HCT116 (cell line): ENCODE results near the gene DNAJC6. TPM values are rescaled to one million over a fixed set of nuclear protein-coding genes. Genes with fewer than 3 reads are reported as not detected.

ENCODE experiments used
- ATAC-seq: fragments of 200-7000 bp; cut with Tn5 transposase; 2 replicates; pipeline ENCODE4 v1.9.1; 2020; ENCODE audit warnings: mild to moderate bottlenecking, moderate library complexity
- BruUV-seq: library from RNA; stranded (reverse); fragments of 400-500 nt; replicated peaks from 2 replicates; lab custom pipeline; 2021; lab: Mats Ljungman, UMichigan
- CTCF ChIA-PET: fragments of 300-600 bp; sonication (Branson Sonifier 250); formaldehyde crosslinking; loops from one replicate; lab custom pipeline; 2021; ENCODE audit warnings: antibody characterized with exemption; lab: Charles Lee
- POLR2A ChIA-PET: fragments of 300-600, 350-600 bp; sonication (Branson Sonifier 250); formaldehyde crosslinking; loops from one replicate; lab custom pipeline; 2021; ENCODE audit warnings: antibody characterized with exemption; lab: Charles Lee
- RAD21 ChIA-PET, 2 experiments: fragments of 300-600 bp; sonication (Branson Sonifier 250); formaldehyde crosslinking; loops; one replicate each; lab custom pipeline; 2023; ENCODE audit warnings: low total read pairs in 2 of 2; ENCODE audit not compliant: uncharacterized antibody in 2 of 2, unreplicated experiment in 2 of 2, low non-redundant PET in 1 of 2; lab: Charles Lee
- DNase-seq: peaks from one replicate; pipeline ENCODE4 v3.0.0-alpha.2; 2010; ENCODE audit warnings: low read depth, low spot score
- H2AFZ ChIP-seq: fragments of 200-600 bp; shearing (Covaris generic), sonication (generic); 2 replicates; pipeline ENCODE4 v1.6.1; 2017; ENCODE audit warnings: low read depth, mixed run types, mixed read lengths, antibody characterized with exemption, low read length; ENCODE audit not compliant: poor library complexity, severe bottlenecking
- H3K27ac ChIP-seq: 2 replicates; pipeline ENCODE4 v1.5.1; 2012; ENCODE audit warnings: low read depth, low read length
- H3K27me3 ChIP-seq: fragments of 200-600 bp; sonication (generic); 2 replicates; pipeline ENCODE4 v1.6.1; 2016; ENCODE audit warnings: mixed run types, low read length, mixed read lengths; ENCODE audit not compliant: insufficient read depth
- H3K36me3 ChIP-seq, 2 experiments: fragments of 200-500 bp in 1 of 2; fragments of 200-600 bp in 1 of 2; sonication (Bioruptor generic) in 1 of 2; sonication (generic) in 1 of 2; 2 replicates each; pipeline versions ENCODE4 v1.5.1 to v1.6.1; 2014 to 2016; ENCODE audit warnings: low read length in 2 of 2, inconsistent platforms in 1 of 2, mixed read lengths in 1 of 2, mixed run types in 1 of 2; ENCODE audit not compliant: insufficient read depth in 2 of 2, control insufficient read depth in 1 of 2
- H3K4me1 ChIP-seq, 2 experiments: fragments of 200-600 bp in 1 of 2; sonication (generic) in 1 of 2; 2 replicates each; pipeline versions ENCODE4 v1.5.1 to v1.6.1; 2012 to 2017; ENCODE audit warnings: low read length in 2 of 2, inconsistent platforms in 1 of 2, mild to moderate bottlenecking in 1 of 2, mixed read lengths in 1 of 2, mixed run types in 1 of 2, moderate library complexity in 1 of 2; ENCODE audit not compliant: insufficient read depth in 2 of 2, control insufficient read depth in 1 of 2
- H3K4me2 ChIP-seq: fragments of 200-600 bp; sonication (generic); 2 replicates; pipeline ENCODE4 v1.6.1; 2017; ENCODE audit warnings: mixed run types, low read length, mixed read lengths
- H3K4me3 ChIP-seq, 2 experiments: fragments of 200-600 bp in 1 of 2; sonication (generic) in 1 of 2; replicated peaks in 1 of 2; 2 replicates each; pipeline ENCODE4 v1.5.1; 2011 to 2016; ENCODE audit warnings: low read length in 2 of 2, control low read depth in 1 of 2, low read depth in 1 of 2, mild to moderate bottlenecking in 1 of 2, mixed read lengths in 1 of 2, mixed run types in 1 of 2
- H3K79me2 ChIP-seq: fragments of 200-600 bp; sonication (generic); 2 replicates; pipeline ENCODE4 v1.6.1; 2017; ENCODE audit warnings: mild to moderate bottlenecking, mixed run types, low read length, moderate library complexity, mixed read lengths; ENCODE audit not compliant: insufficient read depth
- H3K9ac ChIP-seq: fragments of 200-600 bp; sonication (generic); 2 replicates; pipeline ENCODE4 v1.6.1; 2016; ENCODE audit warnings: low read length, mixed read lengths
- H3K9me2 ChIP-seq: fragments of 200-600 bp; sonication (generic), shearing (Covaris generic); 2 replicates; pipeline ENCODE4 v1.6.1; 2017; ENCODE audit warnings: mixed run types, mild to moderate bottlenecking, moderate library complexity; ENCODE audit not compliant: insufficient read depth
- H3K9me3 ChIP-seq, 2 experiments: fragments of 200-500 bp in 1 of 2; fragments of 200-600 bp in 1 of 2; sonication (Bioruptor generic) in 1 of 2; sonication (generic) in 1 of 2; 2 replicates each; pipeline ENCODE4 v1.6.1; 2014 to 2017; ENCODE audit warnings: low read length in 2 of 2, mixed read lengths in 2 of 2, inconsistent platforms in 1 of 2, low read depth in 1 of 2, mild to moderate bottlenecking in 1 of 2, mixed run types in 1 of 2, moderate library complexity in 1 of 2; ENCODE audit not compliant: control insufficient read depth in 1 of 2, insufficient read depth in 1 of 2
- H4K20me1 ChIP-seq: fragments of 200-600 bp; sonication (generic), shearing (Covaris generic); 2 replicates; pipeline ENCODE4 v1.6.1; 2017; ENCODE audit warnings: mixed run types, mild to moderate bottlenecking, moderate library complexity; ENCODE audit not compliant: insufficient read depth
- ATF3 ChIP-seq: IDR thresholded peaks from 2 replicates; pipeline ENCODE4 v1.6.1; 2012
- EGR1 ChIP-seq: IDR thresholded peaks from 2 replicates; pipeline ENCODE4 v1.6.1; 2012; ENCODE audit warnings: low read depth
- FOSL1 ChIP-seq: IDR thresholded peaks from 2 replicates; pipeline ENCODE4 v1.6.1; 2012; ENCODE audit warnings: low read depth
- RAD21 ChIP-seq: IDR thresholded peaks from 2 replicates; pipeline ENCODE4 v1.6.1; 2012; ENCODE audit warnings: low read depth, mild to moderate bottlenecking
- REST ChIP-seq: IDR thresholded peaks from 2 replicates; pipeline ENCODE4 v1.6.1; 2012; ENCODE audit warnings: low read depth
- SIN3A ChIP-seq: IDR thresholded peaks from 2 replicates; pipeline ENCODE4 v1.6.1; 2012; ENCODE audit warnings: low read depth
- SRF ChIP-seq: IDR thresholded peaks from 2 replicates; pipeline ENCODE4 v1.6.1; 2012; ENCODE audit warnings: low read depth
- TCF7L2 ChIP-seq: IDR thresholded peaks from 2 replicates; pipeline ENCODE4 v1.7.0; 2011; ENCODE audit warnings: borderline replicate concordance, inconsistent platforms; ENCODE audit not compliant: insufficient read depth, insufficient read length; ENCODE audit errors: extremely low read depth
- intact Hi-C: fragments of 100-400 bp; cut with micrococcal nuclease; formaldehyde crosslinking; loops from 2 replicates; pipeline ENCODE4 v1.10.0; 2022
- total RNA-seq: library from RNA; stranded (reverse); gene quantifications from one replicate; pipeline ENCODE4 v1.2.1, GENCODE V29; 2021; ENCODE audit not compliant: unreplicated experiment
- TF ChIP-seq, protein P1 (sequence below): IDR thresholded peaks from 2 replicates; pipeline ENCODE4 v1.6.1; 2011; ENCODE audit warnings: mild to moderate bottlenecking, low read length, moderate library complexity; ENCODE audit not compliant: insufficient replicate concordance; ENCODE audit errors: extremely low read depth

DNAJC6 gene
- total RNA-seq, 1 experiment from 2014 or later, result 9.0 TPM

DNA sequence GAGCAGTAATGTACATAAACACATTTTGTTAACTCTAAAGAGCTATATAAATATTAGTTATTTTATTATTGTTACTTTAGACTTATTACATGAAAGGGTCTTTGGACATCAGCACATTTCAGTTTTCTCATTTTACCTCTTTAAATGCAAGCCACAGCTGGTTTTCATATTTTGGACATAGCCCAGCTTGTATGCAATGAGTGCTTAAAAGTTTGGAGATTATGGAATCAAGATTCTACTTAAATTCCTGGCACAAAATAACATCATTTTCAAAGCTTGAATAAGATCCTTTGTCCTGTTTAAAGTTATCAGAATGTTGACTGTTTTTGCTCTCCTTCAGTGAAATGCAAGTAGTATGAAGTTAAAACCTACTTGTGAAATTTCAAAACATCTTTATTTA is 95.6 kb downstream of the DNAJC6 start:
- Histone ChIP-seq H3K9ac (no peak overlapping the region), H3K36me3 (no peaks in the 10 kb centered on the region), H3K9me2 (no peaks in the 10 kb centered on the region), H4K20me1 (no peaks in the 10 kb centered on the region), H3K4me1 (no peaks in the 10 kb centered on the region), H3K9me3 (no peaks in the 10 kb centered on the region), H3K27ac (no peak overlapping the region), H3K27me3 (no peaks in the 10 kb centered on the region), H3K79me2 (no peaks in the 10 kb centered on the region), H3K4me3 (no peak overlapping the region), H2AFZ (no peak overlapping the region), H3K4me2 (no peak overlapping the region)
- intact Hi-C loops, result no loop called here
- ATAC-seq (no peak), DNase-seq (no peak)
- ChIA-PET POLR2A (interaction anchor here (1.2 kb wide), 1 partner anchor 15 kb away, joined by 3 read pairs; the partner anchor contains the start of genes LEPR and LEPROT), RAD21 (no interaction called here), CTCF (no interaction called here)
- TF ChIP-seq RAD21, result no peak
- no peak for TF ChIP-seq SIN3A
- TF ChIP-seq SRF, result no peak
- TF ChIP-seq, protein P1, sequence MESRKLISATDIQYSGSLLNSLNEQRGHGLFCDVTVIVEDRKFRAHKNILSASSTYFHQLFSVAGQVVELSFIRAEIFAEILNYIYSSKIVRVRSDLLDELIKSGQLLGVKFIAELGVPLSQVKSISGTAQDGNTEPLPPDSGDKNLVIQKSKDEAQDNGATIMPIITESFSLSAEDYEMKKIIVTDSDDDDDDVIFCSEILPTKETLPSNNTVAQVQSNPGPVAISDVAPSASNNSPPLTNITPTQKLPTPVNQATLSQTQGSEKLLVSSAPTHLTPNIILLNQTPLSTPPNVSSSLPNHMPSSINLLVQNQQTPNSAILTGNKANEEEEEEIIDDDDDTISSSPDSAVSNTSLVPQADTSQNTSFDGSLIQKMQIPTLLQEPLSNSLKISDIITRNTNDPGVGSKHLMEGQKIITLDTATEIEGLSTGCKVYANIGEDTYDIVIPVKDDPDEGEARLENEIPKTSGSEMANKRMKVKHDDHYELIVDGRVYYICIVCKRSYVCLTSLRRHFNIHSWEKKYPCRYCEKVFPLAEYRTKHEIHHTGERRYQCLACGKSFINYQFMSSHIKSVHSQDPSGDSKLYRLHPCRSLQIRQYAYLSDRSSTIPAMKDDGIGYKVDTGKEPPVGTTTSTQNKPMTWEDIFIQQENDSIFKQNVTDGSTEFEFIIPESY, result no peak
- TF ChIP-seq FOSL1, result no peak
- TF ChIP-seq ATF3, result no peak
- no peak for TF ChIP-seq TCF7L2
- no peak for TF ChIP-seq REST
- no peak for TF ChIP-seq EGR1
- no TSS peak for BruUV-seq
